Activated CD8-positive, alpha-beta memory T cell treated with anti-CD3 and anti-CD28 coated beads, Interleukin-2, amount 50 U/mL, for 48 hours (primary cell): ENCODE data around the gene LRRC74B.
"Not testable (repeated sequence)": the region's sequence is repeated elsewhere in the genome, so short reads cannot be mapped to it uniquely, and the experiment has no call there.

Experiments used
- DNase-seq: peaks from one replicate; pipeline ENCODE4 v3.0.0-alpha.2; 2020

Gene LRRC74B

GRCh38 chr22:21045585-21046294 lies at the start of gene LRRC74B:
Gene LRRC74B, plus strand, starts transcription at chr22:21045946. Its CDS starts 41 bp downstream, at chr22:21045987.
- peak; percentile 89 for DNase-seq

GRCh38 chr22:20996031-20996410 lies 49.7 kb upstream of the LRRC74B start:
- DNase-seq, result no peak

GRCh38 chr22:20996598-20997535 lies 48.9 kb upstream of the LRRC74B start:
- no peak for DNase-seq

GRCh38 chr22:20997536-20998257 lies 48.0 kb upstream of the LRRC74B start:
- DNase-seq, result peak; percentile 56

GRCh38 chr22:20998411-20999336 lies 47.1 kb upstream of the LRRC74B start:
- DNase-seq, result no peak

- no peak for DNase-seq
These were observed 46.2 kb upstream of the LRRC74B start for GRCh38 chr22:20999350-21000206.

GRCh38 chr22:21000207-21000986 lies 45.3 kb upstream of the LRRC74B start:
- DNase-seq, result peak; percentile 61

- no peak for DNase-seq
These were observed 44.7 kb upstream of the LRRC74B start for GRCh38 chr22:21000987-21001600.

GRCh38 chr22:21001601-21002325 lies 44.0 kb upstream of the LRRC74B start, which contains the start of gene THAP7:
Gene THAP7, minus strand, starts transcription at chr22:21002118. Its CDS starts 207 bp downstream, at chr22:21001911.
- peak; percentile 98 for DNase-seq

- DNase-seq, result no peak
These were observed 42.0 kb upstream of the LRRC74B start for GRCh38 chr22:21003782-21004181.

- DNase-seq, result not testable (repeated sequence)
These were observed 36.5 kb upstream of the LRRC74B start for GRCh38 chr22:21009208-21009607.

GRCh38 chr22:21009638-21010425 lies 35.9 kb upstream of the LRRC74B start:
- no peak for DNase-seq

GRCh38 chr22:21010426-21011113 lies 35.2 kb upstream of the LRRC74B start:
- DNase-seq, result no peak

- DNase-seq, result no peak
These were observed 33.0 kb upstream of the LRRC74B start for GRCh38 chr22:21012446-21013407.

- no peak for DNase-seq
These were observed 32.0 kb upstream of the LRRC74B start for GRCh38 chr22:21013657-21014201.

GRCh38 chr22:21014202-21014725 lies 31.5 kb upstream of the LRRC74B start:
- DNase-seq, result peak; percentile 92
